GM13976 (cell line): Measurements from ENCODE around the gene GIMAP7.

Source experiments
- DNase-seq: peaks from one replicate; pipeline ENCODE4 v3.0.0; 2012; ENCODE audit warnings: low spot score
- CTCF ChIP-seq: IDR thresholded peaks from 2 replicates; pipeline ENCODE4 v1.5.1; 2012; ENCODE audit warnings: borderline replicate concordance, mild to moderate bottlenecking; ENCODE audit not compliant: insufficient read depth; ENCODE audit errors: extremely low read depth, missing control alignments, control extremely low read depth
- in situ Hi-C: fragments of 300-500 bp; cut with MboI; formaldehyde crosslinking; loops from one replicate; pipeline ENCODE4 v1.12.0; 2022; ENCODE audit warnings: low sequenced_read_pairs, mixed read lengths, inconsistent platforms; ENCODE audit not compliant: unreplicated experiment

GIMAP7 gene

GRCh38 chr7:150567871-150568301, 53.2 kb downstream of the GIMAP7 start:
- TF ChIP-seq CTCF: no peak
- in situ Hi-C loops: no loop called here
- no peak for DNase-seq

GRCh38 chr7:150568714-150569113, 54.0 kb downstream of the GIMAP7 start:
- in situ Hi-C loops: no loop called here
- no peak for DNase-seq
- no peak for TF ChIP-seq CTCF

GRCh38 chr7:150569245-150569955, 54.7 kb downstream of the GIMAP7 start:
- no peak for TF ChIP-seq CTCF
- no peak for DNase-seq
- in situ Hi-C loops: no loop called here
